ENCODE measurements around the gene SORBS2.

DNA sequence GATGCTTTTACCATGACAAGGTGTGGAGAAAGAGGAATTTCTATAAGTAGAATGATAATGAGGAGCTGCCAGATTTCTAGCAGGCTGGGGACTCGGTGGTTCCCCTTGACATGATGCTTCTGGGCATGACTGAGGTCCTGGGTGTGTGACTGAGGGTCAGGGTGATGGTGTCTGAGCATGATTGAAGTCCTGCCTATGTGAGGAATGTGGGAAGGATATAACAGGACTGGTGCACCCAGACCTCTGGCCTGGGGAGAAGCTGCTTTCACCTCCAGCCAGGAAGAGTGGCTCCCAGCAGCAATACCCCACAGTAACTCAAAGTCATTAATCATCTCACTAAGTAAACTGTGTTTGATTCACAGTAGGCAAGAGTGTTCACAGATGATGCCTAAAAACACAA lies 17.4 kb downstream of the SORBS2 start:
- TF ChIP-seq, protein P1, sequence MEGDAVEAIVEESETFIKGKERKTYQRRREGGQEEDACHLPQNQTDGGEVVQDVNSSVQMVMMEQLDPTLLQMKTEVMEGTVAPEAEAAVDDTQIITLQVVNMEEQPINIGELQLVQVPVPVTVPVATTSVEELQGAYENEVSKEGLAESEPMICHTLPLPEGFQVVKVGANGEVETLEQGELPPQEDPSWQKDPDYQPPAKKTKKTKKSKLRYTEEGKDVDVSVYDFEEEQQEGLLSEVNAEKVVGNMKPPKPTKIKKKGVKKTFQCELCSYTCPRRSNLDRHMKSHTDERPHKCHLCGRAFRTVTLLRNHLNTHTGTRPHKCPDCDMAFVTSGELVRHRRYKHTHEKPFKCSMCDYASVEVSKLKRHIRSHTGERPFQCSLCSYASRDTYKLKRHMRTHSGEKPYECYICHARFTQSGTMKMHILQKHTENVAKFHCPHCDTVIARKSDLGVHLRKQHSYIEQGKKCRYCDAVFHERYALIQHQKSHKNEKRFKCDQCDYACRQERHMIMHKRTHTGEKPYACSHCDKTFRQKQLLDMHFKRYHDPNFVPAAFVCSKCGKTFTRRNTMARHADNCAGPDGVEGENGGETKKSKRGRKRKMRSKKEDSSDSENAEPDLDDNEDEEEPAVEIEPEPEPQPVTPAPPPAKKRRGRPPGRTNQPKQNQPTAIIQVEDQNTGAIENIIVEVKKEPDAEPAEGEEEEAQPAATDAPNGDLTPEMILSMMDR (IDR thresholded peaks at IDR 0.05) = no peak
- no peak for TF ChIP-seq POLR2A (IDR thresholded peaks at IDR 0.05)

All from thyroid gland (tissue), 4 donors.